GM23338 (cell line): ENCODE data around the gene PIK3CG. TPM values are rescaled to one million over a fixed set of nuclear protein-coding genes. Genes with fewer than 3 reads are reported as not detected.

Source experiments
- ATAC-seq: fragments of 200-7000 bp; cut with Tn5 transposase; 3 replicates; pipeline ENCODE4 v1.9.1; 2020
- DNase-seq: peaks from one replicate; pipeline ENCODE4 v3.0.0-alpha.2; 2015; ENCODE audit warnings: low spot score
- H2AFZ ChIP-seq: fragments of 200-600 bp; sonication (generic); 2 replicates; pipeline ENCODE4 v1.8.0; 2016; ENCODE audit warnings: antibody characterized with exemption, mild to moderate bottlenecking, moderate library complexity
- H3F3A ChIP-seq: fragments of 200-600 bp; sonication (generic); replicated peaks from 2 replicates; pipeline ENCODE4 v1.8.0; 2017; ENCODE audit warnings: antibody characterized with exemption, mixed run types, low read depth
- H3K27ac ChIP-seq: fragments of 200-600 bp; sonication (generic); 2 replicates; pipeline ENCODE4 v1.6.1; 2016; ENCODE audit warnings: low read depth
- H3K27me3 ChIP-seq: fragments of 200-600 bp; sonication (generic); 2 replicates; pipeline ENCODE4 v1.8.0; 2016; ENCODE audit warnings: mild to moderate bottlenecking, mixed run types, moderate library complexity; ENCODE audit not compliant: insufficient read depth
- H3K36me3 ChIP-seq: fragments of 200-600 bp; sonication (generic); 2 replicates; pipeline ENCODE4 v1.8.0; 2016; ENCODE audit warnings: mild to moderate bottlenecking; ENCODE audit not compliant: insufficient read depth
- H3K4me1 ChIP-seq: fragments of 200-600 bp; sonication (generic); 2 replicates; pipeline ENCODE4 v1.8.0; 2016; ENCODE audit warnings: mild to moderate bottlenecking, moderate library complexity; ENCODE audit not compliant: insufficient read depth
- H3K4me2 ChIP-seq: fragments of 200-600 bp; sonication (generic); 2 replicates; pipeline ENCODE4 v1.7.1; 2017; ENCODE audit warnings: mixed run types
- H3K4me3 ChIP-seq: fragments of 200-600 bp; sonication (generic); 2 replicates; pipeline ENCODE4 v1.6.1; 2016; ENCODE audit warnings: mixed run types
- H3K79me2 ChIP-seq: fragments of 200-600 bp; sonication (generic); replicated peaks from 2 replicates; pipeline ENCODE4 v1.8.0; 2017; ENCODE audit warnings: mild to moderate bottlenecking; ENCODE audit not compliant: insufficient read depth
- H3K9me2 ChIP-seq: fragments of 200-600 bp; sonication (generic); 2 replicates; pipeline ENCODE4 v1.8.0; 2017; ENCODE audit not compliant: insufficient read depth
- H4K20me1 ChIP-seq: fragments of 200-600 bp; sonication (generic); replicated peaks from 2 replicates; pipeline ENCODE4 v1.8.0; 2017; ENCODE audit warnings: mild to moderate bottlenecking; ENCODE audit not compliant: insufficient read depth
- H3K27ac Mint-ChIP-seq: 2 replicates; pipeline ENCODE4 v1.8.0; 2020; ENCODE audit warnings: inconsistent platforms, mild to moderate bottlenecking, moderate library complexity, mixed read lengths
- H3K27me3 Mint-ChIP-seq: 3 replicates; pipeline ENCODE4 v1.8.0; 2022; ENCODE audit warnings: low read depth, mild to moderate bottlenecking, moderate library complexity, mixed read lengths, inconsistent platforms; ENCODE audit not compliant: insufficient read depth, poor library complexity
- H3K36me3 Mint-ChIP-seq: 3 replicates; pipeline ENCODE4 v1.8.0; 2021; ENCODE audit warnings: low read depth, mild to moderate bottlenecking, inconsistent platforms, moderate library complexity, mixed read lengths
- H3K4me1 Mint-ChIP-seq: 3 replicates; pipeline ENCODE4 v1.8.0; 2020; ENCODE audit warnings: mild to moderate bottlenecking, inconsistent platforms, mixed read lengths
- H3K4me3 Mint-ChIP-seq: 3 replicates; pipeline ENCODE4 v1.8.0; 2021; ENCODE audit warnings: moderate library complexity, mild to moderate bottlenecking, inconsistent platforms, mixed read lengths
- H3K9me3 Mint-ChIP-seq: 3 replicates; pipeline ENCODE4 v1.8.0; 2020; ENCODE audit warnings: moderate library complexity, mild to moderate bottlenecking, inconsistent platforms, mixed read lengths
- CREB1 ChIP-seq: fragments of 250-450 bp; sonication (Bioruptor Pico); IDR thresholded peaks from 2 replicates; pipeline ENCODE4 v1.5.0; 2020; ENCODE audit warnings: low read depth, mild to moderate bottlenecking, moderate library complexity
- CTCF ChIP-seq, 2 experiments: fragments of 200-600 bp in 1 of 2; sonication (generic) in 1 of 2; conservative IDR thresholded peaks; 2 replicates each; pipeline versions ENCODE4 v1.5.1 to v1.6.1; 2016 to 2017; ENCODE audit warnings: antibody characterized with exemption in 2 of 2, low read depth in 2 of 2, mild to moderate bottlenecking in 2 of 2, moderate library complexity in 1 of 2
- ETS1 ChIP-seq: IDR thresholded peaks from 2 replicates; pipeline ENCODE4 v1.6.1; 2016; ENCODE audit warnings: antibody characterized with exemption
- EZH2 ChIP-seq: fragments of 200-600 bp; sonication (generic); IDR thresholded peaks from one replicate; pipeline ENCODE4 v1.8.0; 2017; ENCODE audit warnings: antibody characterized with exemption, mild to moderate bottlenecking, low read depth; ENCODE audit not compliant: unreplicated experiment
- EZH2phosphoT487 ChIP-seq: fragments of 200-600 bp; sonication (generic); IDR thresholded peaks from one replicate; pipeline ENCODE4 v1.8.1; 2018; ENCODE audit warnings: antibody characterized with exemption; ENCODE audit not compliant: unreplicated experiment
- NANOG ChIP-seq: IDR thresholded peaks from 2 replicates; pipeline ENCODE4 v1.6.1; 2016; ENCODE audit warnings: antibody characterized with exemption, borderline replicate concordance
- POLR2AphosphoS5 ChIP-seq: IDR thresholded peaks from 2 replicates; pipeline ENCODE4 v1.6.1; 2016; ENCODE audit warnings: antibody characterized with exemption, low read depth
- STAT1 ChIP-seq: IDR thresholded peaks from one replicate; pipeline ENCODE4 v1.6.1; 2016; ENCODE audit warnings: antibody characterized with exemption; ENCODE audit not compliant: unreplicated experiment
- ZNF114 ChIP-seq: fragments of 250-450 bp; sonication (Bioruptor Pico); IDR thresholded peaks from 2 replicates; pipeline ENCODE4 v1.5.0; 2020; ENCODE audit warnings: mild to moderate bottlenecking, moderate library complexity
- ZNF331 ChIP-seq: fragments of 250-450 bp; sonication (Bioruptor Pico); IDR thresholded peaks from 2 replicates; pipeline ENCODE4 v1.5.0; 2020; ENCODE audit warnings: low read depth, mild to moderate bottlenecking, moderate library complexity
- ZNF462 ChIP-seq: fragments of 250-450 bp; sonication (Bioruptor Pico); IDR thresholded peaks from 2 replicates; pipeline ENCODE4 v1.5.0; 2020; ENCODE audit warnings: mild to moderate bottlenecking, moderate library complexity
- polyA plus RNA-seq: library from polyadenylated mRNA; unstranded; fragments of >200 nt; fragmentation: Nextera tagmentation; extraction: Ambion mirVana; gene quantifications from 2 replicates; pipeline ENCODE4 v1.2.1, GENCODE V29; 2016
- total RNA-seq: library from RNA; depleted of rRNA; stranded (reverse); fragments of >200 nt; shearing (Covaris generic); gene quantifications from 2 replicates; pipeline ENCODE4 v1.2.3, GENCODE V29; 2014

The PIK3CG gene
- total and polyA plus RNA-seq, 2 experiments from 2014 or later = not detected

GRCh38 chr7:106867641-106868351 lies 2.7 kb downstream of the PIK3CG start:
- no peaks in the 10 kb centered on the region; the same call in 2 of the 3 replicates for H3K9me3 Mint-ChIP-seq
- H3K4me3 Mint-ChIP-seq = no peak overlapping the region
- Histone ChIP-seq H4K20me1 (no peaks in the 10 kb centered on the region), H2AFZ (peak overlapping the region; percentile 14; the same call in 1 of the 2 replicates), H3K27ac (no peak overlapping the region), H3F3A (no peaks in the 10 kb centered on the region), H3K4me1 (no peaks in the 10 kb centered on the region), H3K9me2 (no peaks in the 10 kb centered on the region), H3K79me2 (no peaks in the 10 kb centered on the region), H3K27me3 (no peaks in the 10 kb centered on the region), H3K36me3 (no peaks in the 10 kb centered on the region), H3K4me2 (no peak overlapping the region), H3K4me3 (no peak overlapping the region)
- DNase-seq (no peak), ATAC-seq (no peak)
- no peak overlapping the region for H3K27ac Mint-ChIP-seq
- peaks cover 5% of the 10 kb centered on the region for H3K4me1 Mint-ChIP-seq
- H3K36me3 Mint-ChIP-seq = no peaks in the 10 kb centered on the region
- peaks cover 3% of the 10 kb centered on the region for H3K27me3 Mint-ChIP-seq
- TF ChIP-seq CREB1 (CRISPR knock-in tag) (no peak), CTCF (conservative IDR thresholded peaks at IDR 0.05; ENCODE audit: low read depth in 2 of 2) (no peak), ETS1 (no peak), NANOG (no peak), ZNF331 (no peak), ZNF114 (CRISPR knock-in tag) (no peak), STAT1 (no peak), EZH2 (no peak)

- DNase-seq (no peak), ATAC-seq (no peak)
- Mint-ChIP-seq H3K4me3 (no peak overlapping the region), H3K4me1 (peaks cover 5% of the 10 kb centered on the region), H3K27me3 (peaks cover 3% of the 10 kb centered on the region), H3K27ac (no peak overlapping the region), H3K36me3 (no peaks in the 10 kb centered on the region), H3K9me3 (no peaks in the 10 kb centered on the region; the same call in 2 of the 3 replicates)
- no peak overlapping the region for H3K4me3 ChIP-seq
- H3K4me1 ChIP-seq = no peaks in the 10 kb centered on the region
- H3K4me2 ChIP-seq = no peak overlapping the region
- H3K27me3 ChIP-seq = no peaks in the 10 kb centered on the region
- no peak overlapping the region for H2AFZ ChIP-seq
- no peaks in the 10 kb centered on the region for H3F3A ChIP-seq
- no peaks in the 10 kb centered on the region for H3K79me2 ChIP-seq
- H3K9me2 ChIP-seq = no peaks in the 10 kb centered on the region
- H4K20me1 ChIP-seq = no peaks in the 10 kb centered on the region
- no peaks in the 10 kb centered on the region for H3K36me3 ChIP-seq
- H3K27ac ChIP-seq = no peak overlapping the region
- no peak for TF ChIP-seq POLR2AphosphoS5
- no peak for TF ChIP-seq ZNF462
- TF ChIP-seq STAT1 = no peak
- TF ChIP-seq EZH2phosphoT487 = no peak
- no peak for TF ChIP-seq NANOG
- TF ChIP-seq ZNF331 = no peak
Observed at GRCh38 chr7:106868364-106868763, 3.3 kb downstream of the PIK3CG start.
